Fibroblast of skin of right quadriceps (primary cell): ENCODE results near the gene ZNRD2.

Experiments
- DNase-seq: peaks from one replicate; pipeline ENCODE4 v3.0.0-alpha.2; 2013

ZNRD2 gene

DNA sequence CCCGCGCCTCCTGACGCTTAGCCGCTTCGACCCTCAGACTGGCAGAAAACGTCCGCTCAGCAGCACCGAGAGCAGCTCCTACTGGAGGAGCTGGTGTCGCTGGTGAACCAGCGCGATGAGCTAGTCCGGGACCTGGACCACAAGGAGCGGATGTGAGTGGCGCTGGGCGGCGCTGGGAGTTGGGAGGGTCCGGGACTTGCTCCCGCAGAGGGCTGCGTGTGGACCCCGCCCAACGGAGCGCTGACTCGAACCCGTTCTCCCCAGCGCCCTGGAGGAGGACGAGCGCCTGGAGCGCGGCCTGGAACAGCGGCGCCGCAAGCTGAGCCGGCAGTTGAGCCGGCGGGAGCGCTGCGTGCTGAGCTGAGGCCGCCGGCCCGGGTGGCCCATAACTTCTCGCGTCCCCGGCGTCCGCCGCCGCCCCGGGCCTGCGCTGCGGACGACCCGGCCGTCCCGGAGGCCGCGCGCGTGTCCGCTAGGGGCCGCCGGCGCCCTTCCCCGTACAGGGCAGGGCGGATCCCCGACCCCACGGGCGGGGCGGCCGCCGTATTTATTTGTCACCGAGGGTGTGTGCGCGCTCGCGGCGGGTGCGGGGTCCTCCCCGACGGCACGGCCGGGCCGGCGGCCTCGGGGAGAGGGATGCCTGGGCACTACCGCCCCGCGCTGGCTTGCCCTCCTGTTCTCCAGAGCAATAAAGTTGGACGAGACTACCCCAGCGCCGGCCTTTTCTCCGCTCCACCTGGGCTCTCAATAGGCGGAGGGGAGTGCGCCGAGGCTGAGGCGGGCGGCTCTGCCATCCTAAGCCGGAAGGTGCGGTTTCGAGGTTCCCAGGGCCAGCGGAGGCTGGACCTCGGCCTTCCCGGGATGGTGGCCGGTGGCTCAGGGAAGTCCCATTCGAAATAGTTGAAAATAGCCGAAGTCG is 21.9 kb downstream of the ZNRD2 start:
- DNase-seq, result peak; percentile 58

DNA sequence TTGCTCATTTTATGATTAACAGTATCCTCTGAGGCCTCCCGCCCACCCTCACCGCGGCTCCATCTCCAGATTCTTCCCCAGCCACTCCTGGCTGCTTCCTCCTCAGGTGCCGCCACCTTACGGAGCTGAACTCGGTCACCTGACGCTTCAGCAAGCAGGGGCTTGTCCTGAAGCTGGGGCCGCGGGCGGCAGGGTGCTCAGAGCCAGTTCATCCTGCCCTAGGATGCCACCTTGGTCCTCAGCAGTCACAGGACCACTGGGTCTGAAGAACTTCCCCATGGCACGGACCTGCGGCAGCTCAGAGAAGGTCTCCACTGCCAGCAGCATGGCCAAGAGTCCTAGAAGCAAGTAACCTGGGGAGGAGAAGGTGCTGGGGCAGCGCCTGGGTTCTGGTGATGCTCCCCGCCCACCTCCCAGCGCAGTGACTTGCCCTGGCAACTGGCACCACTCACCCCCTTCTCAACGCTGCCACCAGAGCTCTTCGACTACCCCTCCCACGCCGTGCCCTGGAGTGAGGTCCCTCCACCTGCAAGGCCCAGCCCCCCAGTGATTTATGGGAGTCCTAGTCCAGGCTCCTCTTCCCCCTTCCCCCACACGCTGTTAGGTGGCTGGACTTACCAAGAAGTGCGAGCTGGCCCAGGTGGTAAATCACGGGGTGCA is 22.7 kb downstream of the ZNRD2 start:
- no peak for DNase-seq

DNA sequence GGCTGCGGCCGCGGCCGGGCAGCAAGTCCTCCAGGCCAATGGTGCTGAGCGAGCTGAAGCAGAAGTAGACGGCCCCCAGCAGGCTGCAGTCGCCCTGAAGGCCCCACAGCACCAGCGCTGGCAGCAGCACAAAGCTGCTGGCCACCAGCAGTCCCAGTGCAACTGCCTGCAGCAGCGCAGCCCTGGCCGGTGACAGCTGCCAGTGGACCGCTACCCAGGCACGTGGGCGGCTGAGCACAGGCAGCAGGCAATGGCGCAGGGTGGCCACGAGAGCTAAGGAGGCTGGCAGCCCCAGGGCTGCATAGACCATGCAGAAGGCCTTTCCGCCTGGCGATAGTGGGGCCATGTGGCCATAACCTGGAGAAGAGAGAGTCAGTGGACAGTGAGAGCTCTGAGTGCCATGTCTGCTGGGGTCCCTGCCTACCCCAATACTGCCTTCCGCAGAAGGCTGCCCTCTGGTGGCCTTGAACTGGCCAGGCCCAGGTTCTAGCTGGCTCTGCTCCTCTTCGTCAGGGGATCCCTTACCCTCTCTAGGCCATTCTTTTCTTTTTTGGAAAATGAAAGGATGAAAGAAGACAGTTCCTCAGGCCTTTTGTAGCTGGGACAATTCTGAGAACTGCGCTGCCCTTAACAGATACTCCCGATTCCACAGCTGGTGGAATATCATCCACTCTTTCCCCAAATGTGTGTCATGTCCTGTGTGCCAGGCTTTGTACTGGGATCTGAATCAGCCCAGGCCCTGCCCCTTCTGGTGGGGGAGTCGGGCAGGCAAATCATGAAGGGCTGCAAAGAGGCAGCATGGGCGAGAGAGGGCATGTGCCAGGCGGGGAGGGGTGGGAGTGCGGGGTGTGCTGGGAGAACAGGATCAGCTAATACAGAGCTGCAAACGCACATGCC is 23.5 kb downstream of the ZNRD2 start:
- DNase-seq, result no peak

DNA sequence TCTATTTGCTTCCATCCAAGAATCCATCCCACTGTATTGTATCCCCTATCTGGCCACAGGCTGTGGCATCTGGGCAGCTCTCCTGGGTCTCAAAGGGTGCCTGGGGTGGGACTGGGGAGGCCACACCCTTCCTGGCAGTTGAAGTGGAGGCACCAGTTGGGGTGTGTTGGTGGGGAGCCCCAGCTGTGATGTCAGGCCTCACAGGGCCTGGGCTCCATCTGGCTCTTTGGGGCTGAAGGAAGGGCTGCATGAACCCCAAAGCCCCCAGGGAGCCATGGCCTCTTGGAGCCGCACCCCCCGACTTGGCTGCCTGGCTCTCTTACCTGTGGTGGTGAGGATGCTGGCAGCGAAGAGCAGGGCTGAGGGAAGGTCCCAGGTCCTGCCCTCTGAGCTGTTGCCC is 24.9 kb downstream of the ZNRD2 start:
- DNase-seq, result no peak

DNA sequence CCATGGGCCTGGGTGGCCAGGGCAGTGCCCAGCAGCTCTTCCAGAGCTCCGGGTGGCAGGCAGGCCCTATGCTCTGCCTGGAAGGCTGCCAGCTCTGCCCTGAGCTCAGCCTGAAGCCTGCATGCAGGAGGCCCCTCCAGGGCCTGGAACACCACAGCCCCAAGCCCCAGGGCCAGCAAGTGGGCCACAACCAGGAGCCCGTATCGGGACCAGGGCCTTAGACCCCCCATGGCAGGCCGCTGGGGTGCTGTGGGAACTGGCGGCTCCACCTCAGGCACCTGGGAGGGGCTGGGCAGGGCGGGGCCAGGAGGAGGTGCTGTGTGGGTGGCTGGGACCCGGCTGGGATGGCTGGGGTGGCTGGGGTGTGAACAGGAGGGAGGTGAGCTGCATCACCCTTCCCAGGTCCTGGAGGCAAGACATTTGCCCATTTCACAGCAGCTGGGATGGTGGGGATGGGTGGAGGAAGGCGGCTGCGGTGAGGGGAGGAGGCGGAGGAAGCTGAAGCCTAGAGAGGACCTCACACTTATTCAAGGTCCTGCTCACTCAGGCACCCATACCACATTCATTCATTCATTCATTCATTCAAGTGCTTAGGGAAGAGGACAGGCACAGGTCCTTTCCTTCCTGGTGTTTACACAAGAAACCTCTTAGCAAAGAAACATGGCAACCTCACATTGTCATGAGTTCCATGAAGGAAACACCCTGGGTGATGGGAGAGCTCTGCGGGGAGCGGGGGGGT is 25.4 kb downstream of the ZNRD2 start, which contains the start of gene KCNK7:
Gene KCNK7 (minus strand): TSS at position 258 of the 739 bp plus-strand sequence. CDS start 28 bp downstream, at position 230.
- no peak for DNase-seq

DNA sequence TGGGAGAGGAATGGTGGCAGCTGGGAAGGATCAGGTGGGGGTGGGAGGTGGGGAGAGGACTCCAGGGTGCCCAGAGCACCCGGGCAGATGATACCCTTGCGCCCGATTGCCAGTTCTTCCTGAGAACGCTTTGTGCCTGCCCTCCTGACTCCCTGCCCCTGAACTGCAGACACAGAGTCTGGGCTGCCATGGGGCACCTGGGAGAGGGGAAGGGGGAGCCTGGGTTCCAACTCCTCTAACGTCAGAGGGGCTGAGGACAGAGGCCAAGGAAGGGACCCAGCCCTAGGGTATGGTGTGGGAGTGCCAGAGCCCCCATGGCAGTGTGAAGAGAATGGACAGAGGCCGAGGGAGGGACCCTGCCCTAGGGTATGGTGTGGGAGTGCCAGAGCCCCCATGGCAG is 26.2 kb downstream of the ZNRD2 start:
- no peak for DNase-seq

DNA sequence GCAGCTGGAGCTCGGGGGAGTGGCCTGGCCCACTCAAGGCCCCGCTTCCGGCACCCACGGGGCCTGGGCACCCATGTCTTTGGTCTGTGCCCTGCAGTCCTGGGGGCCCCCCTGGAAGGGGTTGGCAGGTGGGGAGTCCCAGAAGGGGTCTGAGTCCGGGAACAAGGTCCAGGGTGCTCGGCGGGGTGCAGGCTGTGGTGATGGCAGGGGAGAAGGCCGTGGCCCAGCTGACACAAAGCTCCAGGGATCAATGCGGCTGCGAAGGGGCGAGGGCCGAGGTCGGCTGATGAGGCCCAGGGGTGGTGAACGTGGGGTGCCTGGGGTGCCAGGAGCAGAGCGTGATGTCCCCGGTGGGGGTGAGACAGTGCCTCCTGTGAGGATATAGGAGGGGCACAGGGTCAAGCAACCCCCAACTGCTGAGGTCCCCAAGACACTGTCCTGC is 28.0 kb downstream of the ZNRD2 start:
- no peak for DNase-seq

DNA sequence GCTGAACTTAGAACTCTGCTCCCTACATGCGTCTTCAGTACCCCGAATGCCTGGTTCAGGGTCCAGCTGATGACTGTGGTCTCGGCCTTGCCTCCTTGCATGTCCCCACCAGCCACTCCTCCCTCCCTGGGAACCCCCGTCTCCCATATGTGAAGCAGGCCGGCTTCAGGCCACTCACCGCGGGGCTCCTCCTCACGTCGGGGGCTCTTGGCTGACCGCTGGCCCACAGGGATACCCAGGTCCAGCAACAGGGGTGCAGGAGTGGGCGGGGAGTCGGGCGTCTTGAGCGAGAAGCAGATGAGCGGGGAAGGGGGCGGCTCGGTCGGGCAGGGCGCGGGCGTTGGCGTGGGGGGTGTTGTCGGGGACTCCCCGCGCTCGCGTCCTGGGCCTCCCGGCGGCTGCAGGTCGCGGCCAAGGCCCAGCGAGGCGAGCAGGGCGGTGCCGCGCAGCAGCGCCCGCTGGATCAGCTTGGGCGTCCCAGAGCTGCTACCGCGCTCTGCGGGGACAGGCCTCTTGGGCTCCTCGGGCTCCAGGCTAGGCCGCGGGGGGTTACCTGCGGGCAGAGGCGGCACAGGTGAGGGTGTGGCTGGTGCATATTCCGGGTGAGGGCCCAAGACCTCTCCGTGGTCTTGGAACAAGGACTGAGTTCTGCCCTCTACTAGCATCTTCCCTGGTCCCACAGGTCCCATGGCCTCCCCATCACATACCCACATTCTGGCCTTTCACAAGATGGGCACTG is 29.1 kb downstream of the ZNRD2 start:
- no peak for DNase-seq

DNA sequence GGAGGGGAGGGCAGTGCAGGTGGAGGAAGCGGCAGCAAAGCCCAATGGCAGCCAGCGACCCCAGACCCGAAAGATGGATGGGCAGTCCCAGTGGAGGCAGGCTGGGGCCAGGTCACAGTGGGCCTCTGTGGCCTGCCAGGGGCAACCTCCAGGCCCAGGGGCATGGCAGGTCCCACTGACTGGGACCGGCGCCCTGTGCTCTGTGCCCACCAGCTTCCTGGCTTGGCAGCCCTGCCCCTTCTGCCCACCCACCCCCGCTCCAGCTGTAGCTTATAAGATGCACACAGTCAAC is 29.6 kb downstream of the ZNRD2 start:
- DNase-seq, result no peak

DNA sequence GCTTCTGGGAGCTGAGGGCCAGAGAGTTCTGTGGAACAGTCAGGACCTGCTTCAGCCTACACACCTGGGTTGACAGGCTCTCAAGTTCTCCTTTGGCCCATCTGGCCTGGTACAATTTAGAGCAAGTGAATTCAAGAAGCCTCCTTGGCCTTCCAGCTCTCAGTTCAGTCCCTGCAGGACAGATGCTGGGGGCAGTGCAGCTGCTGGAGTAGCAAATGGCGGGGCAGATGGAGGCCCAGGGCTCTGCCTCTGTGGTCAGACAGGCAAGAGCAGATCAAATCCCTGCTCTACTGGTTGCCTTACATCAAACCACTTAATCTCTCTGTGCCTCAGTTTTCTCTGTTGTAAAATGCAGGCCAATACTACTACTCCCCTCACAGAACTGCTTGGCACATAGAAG is 34.0 kb downstream of the ZNRD2 start:
- DNase-seq, result no peak

DNA sequence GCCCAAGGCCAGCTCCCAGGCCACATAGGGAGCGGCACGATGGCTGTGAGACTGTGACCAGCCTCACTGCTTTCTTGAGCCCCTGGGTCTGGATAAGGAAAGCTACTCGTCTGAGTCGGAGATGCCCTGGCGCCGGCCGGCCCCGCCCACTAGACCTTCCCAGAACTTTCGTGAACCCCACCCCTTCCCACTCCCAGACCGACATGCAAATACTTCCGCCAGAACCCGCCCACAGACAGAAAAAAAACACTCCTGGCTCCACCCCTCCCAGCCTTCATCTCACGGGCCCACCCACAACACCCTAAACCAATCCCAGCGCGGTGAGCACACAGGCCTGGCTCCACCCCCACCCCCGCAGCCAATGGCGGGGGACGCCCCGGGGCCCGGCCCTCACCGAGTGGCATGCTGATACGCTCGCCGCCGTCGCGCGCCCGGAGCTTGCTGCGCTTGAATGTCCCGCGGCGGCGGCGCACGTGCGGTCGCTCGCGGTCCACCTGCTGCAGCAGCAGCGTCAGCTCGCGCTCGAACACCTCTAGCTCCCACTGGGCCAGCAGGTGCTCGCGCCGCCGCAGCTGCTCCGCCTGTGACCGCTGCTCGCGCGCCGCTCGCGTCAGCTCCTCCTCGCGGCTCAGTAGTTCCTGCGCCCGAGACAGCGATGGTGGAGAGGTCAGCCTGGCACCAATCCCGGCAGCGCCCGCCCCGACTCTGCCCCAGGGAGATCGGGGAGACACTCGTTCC is 36.8 kb downstream of the ZNRD2 start:
- DNase-seq, result peak; percentile 97

DNA sequence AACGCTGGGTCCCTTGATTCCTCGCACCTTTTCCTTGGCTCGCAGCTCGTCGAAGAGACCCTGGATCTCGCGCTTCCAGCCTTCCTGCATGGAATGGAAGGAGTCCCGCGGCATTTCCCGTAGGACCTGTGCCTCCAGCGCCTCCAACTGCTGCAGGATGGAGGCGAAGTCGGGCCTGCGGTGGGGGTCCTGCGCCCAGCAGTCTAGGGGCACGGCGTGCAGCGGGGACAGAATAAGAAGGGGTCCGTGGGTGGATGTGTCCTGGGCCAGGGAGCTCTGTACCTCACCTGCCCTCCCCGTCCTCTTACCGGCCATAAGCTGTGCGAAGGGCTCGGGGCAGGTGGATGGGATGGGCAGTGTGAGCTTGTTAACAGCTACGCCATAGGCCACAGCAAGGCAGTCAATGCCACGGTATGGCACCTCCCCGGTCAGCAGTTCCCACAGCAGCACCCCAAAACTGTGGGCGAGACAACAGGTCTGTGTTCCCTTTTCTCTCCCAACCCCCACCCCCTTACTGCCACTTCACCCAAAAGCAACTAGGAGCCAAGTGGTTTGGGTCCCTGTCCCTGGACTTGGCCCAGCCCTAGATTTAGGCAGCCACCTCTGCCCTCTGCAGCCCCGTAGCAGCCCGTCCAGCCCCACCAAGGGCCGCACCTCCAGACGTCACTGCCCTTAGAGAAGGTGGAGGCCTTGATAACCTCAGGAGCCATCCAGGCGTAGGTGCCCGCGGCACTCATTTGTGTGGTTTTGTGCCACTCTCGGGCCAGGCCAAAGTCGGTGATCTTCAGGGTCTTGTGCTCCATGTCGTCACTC is 37.5 kb downstream of the ZNRD2 start:
- no peak for DNase-seq

DNA sequence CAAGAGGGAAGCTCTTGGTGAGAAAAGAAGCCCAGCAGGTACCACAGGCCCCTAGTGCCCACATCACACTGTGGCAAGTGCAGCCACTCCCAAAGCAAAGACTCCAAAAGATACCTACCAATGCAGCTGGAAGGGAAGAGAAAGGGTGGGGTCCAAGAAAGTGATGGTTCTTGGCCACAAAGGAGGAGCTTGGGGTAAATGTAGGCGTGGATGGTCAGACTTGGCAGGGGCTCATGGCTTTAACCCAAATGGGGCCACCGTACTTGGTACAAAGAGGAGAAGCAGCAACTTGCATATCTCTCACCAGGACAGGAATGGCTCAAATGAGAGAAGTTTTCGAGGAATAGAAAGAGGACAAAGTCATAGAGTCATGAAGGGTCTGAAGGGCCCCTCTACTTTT is 39.0 kb downstream of the ZNRD2 start:
- no peak for DNase-seq

DNA sequence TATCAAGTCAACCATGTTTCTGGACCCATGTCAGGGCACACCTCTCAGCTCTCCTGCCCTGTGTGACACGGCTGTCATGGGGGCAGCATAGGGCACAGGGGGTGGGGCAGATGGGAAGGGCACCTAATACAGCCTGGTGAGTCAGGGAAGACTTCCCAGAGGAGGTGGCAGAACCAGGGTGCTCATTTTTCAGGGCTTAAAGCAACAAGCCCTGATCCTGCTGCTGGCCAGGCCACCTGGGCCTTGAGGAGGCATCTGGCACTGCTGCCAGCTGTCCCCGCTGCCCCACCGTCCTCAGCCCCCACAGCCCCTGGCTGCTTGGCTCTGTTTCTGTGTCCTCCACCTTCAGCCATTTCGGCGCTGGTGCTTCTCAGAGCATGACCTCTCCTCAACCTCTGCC is 39.4 kb downstream of the ZNRD2 start:
- no peak for DNase-seq

DNA sequence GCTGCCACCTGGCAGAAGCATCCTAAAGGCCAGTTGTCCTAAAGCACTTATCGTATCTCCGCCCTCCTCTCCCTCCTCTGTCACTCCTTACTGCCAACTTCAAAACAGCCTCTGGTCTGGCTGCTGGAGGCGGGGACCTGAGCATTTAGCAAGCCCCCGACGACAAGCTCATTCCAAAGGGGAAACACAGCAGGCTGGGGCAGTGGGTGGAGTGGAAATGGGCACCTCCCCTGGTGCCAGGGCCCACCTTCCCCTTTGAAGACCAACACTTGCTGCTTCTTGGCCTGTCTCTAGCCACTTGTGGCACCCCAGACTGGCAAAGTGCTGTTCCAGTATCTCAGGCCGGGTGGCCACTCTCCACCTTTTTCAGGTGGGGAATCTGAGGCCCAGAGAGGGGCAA is 40.1 kb downstream of the ZNRD2 start:
- no peak for DNase-seq

DNA sequence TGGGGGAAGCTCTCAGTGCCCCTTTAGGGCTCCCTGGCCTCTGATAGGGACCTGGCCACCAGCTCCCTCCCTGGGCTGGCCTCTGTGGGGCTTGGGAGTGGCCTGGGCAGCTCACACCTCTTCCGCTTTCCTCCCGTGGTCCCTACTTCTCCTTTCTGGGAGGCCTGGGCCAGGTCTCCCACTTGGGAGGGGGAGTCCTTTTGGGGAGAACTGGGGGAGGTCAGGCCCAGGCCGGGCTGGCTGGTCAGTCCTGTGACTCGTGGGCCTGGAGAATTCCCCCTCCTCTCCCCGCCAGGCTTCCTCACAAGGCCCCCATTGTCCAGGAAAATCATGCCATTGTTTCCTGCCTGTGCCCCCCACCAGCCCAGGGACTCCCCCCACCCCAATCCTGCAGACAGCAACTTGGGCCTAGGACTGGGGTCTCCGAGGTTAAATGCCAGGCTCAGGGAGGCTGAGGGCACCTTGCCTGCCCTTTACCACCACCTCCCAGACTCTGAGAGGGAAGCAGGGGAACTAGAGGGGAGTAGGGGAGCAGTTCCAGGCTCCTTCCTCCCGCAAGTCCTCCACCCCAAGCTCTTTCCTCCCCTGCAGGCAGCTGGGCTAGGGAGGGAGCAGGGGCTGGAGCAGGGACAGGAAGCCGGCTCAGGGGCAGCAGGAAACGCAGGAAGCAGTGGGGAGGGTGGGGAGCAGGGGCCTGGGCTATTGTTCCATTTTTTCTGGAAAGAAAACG is 40.9 kb downstream of the ZNRD2 start:
- no peak for DNase-seq

DNA sequence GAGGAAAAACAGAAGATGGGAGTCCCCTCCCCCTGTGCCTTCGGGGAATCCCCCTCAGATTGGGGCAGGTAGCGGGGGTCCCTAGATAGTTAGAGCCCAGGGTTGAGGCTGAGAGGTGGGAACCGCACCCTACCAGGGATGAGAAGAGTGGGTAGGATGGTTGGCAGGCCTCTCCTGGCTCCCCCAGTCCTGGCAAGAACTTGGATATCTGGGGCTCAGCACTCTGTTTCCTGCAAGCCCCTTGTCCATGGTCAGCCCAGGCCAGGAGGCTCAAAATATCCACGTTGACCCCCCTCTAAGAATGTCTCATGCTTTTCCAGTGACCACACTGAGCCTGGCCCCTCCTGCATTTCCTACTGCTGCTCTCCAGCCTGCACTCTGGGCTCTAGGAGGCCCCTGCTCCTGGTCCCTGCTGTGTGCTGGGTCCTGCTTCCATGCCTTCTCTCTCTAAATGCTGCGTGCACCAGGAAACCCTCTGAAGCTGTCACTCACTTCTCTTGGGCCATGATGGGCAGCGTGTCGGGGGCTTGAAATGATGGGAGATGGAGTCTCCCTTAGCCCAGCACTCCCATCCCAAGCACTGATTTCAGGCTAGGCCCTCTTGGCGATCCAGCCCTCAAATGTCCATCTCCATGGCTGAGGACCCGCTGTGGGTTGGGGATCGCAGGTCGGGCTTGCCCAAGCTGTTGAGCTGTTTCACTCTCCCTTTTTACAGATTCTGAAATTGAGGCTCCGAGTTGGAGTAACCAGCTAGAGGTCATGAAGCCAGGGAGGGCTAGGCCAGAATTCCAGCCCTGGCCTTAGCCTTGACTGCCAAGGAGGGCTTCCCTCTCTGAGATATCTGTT is 41.7 kb downstream of the ZNRD2 start:
- DNase-seq, result no peak

DNA sequence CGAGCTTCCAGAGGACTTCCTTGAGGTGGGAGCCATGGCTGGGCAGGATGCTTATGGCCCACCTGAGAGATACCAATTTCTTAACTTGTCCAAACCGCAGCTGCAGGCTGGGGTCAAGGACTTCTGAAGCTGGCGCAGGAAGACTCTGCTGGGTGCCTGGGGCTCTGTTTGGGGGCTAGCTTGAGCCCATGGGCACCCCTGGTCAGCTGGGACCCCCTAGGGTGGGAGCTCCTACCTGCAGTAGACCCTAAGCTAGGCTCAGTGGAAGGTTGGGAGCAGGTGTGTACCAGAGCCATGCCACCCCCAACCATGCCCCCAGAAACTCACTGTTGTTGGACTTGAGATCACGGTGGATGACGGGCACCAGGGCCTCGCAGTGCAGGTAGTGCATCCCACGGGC is 42.4 kb downstream of the ZNRD2 start:
- DNase-seq, result no peak
